ENCODE data around the gene ACTA1.
A peak's percentile ranks its signal among the peaks of the same experiment; 100 is the strongest.
"Not testable (repeated sequence)": the region's sequence is repeated elsewhere in the genome, so short reads cannot be mapped to it uniquely, and the experiment has no call there.

ACTA1 gene

GRCh38 chr1:229438021-229438420 lies 4.1 kb upstream of the ACTA1 start:
- no peak for DNase-seq

- no peak for DNase-seq
These were observed 3.5 kb upstream of the ACTA1 start for GRCh38 chr1:229437443-229437842.

DNA sequence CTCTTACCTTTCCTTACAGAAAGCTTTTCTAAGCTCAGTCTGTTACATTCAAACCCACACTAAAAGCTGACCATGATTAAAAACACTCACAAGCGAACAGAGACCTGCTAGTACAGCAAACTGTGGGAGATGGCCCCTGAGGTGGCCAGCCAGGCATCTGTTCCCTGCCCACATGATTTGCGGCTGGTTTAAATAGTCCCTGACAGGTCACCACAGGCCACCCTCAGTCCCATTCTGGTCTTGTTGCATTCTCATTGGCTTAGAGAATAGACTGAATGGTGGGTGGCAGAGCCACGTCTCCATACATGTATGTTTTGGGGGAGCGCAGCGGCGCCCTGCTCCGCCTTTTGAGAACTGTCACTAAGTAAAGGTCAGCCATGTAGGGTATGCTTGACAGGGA lies 2.3 kb upstream of the ACTA1 start:
- no peak for DNase-seq

DNA sequence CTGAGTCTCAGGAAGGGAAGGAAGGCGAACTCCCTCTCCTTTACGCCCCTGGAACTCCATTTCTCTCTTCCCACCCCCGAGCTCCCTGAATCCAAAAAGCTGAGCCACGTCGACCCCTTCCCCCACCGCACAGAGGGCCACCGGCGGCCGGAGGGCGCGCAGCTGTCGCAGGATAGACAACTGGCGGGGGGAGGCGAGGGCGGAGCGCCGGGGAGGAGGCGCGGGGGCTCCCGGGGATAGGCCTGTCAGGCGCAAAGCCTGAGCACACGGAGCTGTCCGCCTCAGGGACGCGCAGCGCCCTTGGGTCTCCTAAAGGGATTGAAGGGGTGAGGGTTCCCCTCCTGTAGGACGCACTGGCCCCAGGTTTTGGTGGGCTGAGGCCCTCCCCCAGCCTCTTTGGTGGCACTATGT lies 752 bp upstream of the ACTA1 start:
- no peak for DNase-seq

DNA sequence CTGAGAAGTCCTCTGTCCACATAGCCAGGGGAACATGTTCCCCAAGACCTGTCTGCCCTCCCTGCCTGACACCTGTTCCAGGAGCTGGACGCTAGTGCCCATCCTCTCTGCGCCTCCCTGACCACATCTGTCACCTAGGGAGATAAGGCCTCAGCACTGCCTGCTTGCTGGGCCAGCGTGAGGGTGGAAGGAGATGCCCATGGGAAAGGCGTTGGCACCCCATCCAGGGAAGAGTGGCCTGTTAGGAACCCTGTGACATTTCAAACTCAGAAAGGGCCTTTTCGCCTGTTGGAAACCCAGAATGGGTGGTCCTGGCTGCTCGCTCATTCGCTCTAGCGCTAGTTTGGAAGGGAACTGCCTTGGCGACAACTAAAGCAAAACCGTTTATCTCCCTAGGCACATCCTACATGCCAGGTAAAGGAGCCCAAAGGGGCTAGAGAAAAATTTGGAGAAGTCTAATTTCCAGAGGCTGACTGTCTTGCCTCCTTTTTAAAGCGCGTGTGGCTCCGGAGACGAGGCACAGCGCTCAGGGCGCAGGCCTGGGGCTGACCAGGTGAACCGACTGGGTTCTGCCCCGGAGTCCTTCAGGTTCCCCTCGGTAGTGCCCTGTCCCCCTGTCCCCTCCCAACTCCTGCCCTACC lies 410 bp downstream of the ACTA1 start:
- no peak for DNase-seq

DNA sequence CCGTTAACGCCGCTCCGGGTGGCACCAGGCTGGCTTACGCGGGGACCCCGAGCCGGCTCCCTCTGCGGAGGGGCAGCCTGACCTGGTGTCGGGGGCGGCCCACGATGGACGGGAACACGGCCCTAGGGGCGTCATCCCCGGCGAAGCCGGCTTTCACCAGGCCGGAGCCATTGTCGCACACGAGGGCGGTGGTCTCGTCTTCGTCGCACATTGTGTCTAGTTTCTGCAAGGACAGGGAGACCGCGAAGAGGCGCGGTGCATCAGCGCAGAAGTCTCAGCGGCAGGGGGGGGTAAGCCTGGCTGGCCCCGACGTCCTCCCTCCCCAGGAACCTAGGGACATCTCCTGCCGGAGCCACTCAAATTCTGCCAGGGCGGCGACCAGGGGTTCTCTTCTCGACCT lies 989 bp downstream of the ACTA1 start:
- DNase-seq, result no peak

- no peak for DNase-seq
These were observed 1.8 kb downstream of the ACTA1 start for GRCh38 chr1:229432116-229432461.

GRCh38 chr1:229431284-229432115 lies 2.4 kb downstream of the ACTA1 start:
- no peak for DNase-seq

DNA sequence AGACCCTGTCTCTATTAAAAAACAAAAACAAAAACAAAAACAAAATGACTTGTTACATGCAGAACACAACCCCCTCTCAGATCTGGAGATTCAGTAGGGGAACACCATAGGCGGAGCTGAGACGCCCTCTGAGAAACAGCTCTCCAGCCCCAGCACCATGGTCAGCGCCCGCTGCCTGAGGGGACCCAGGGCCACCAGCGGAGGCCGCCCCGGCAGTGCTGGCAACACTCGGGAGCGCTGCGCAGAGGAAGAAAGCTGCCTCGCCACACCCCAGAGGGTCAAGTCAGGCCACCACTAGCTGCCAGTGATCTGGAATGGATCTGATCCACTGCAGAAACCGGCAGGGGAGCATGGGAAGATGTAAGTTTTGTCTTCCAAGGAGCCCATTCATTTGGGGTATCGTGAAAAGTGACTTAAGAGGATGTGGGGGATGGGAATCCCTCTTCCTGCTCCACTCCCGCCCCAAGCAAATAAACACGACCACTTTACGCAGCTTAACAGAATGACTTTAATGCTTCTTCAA lies 3.1 kb downstream of the ACTA1 start:
- peak in 1 of 4 experiments; percentile 10 for DNase-seq

DNA sequence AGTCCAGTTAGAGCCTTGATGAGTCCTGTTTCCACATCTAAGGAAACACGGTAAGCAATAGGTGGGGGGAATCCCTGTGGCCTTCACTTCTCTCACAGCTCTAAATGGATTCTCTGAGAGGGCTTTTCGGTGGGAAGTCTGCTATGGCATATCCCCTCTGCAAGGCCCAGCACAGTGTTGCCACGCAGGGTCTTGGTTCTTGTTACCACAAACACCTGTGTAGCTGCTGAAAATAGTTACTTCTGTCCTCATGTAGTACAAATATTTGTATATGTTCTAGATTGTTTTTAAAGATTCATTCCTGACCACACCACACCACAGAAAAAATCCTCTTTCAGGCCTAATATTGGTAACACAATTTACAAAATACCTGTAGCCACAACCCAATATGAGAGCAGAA lies 5.6 kb downstream of the ACTA1 start:
- no peak for DNase-seq

GRCh38 chr1:229427572-229427971 lies 6.3 kb downstream of the ACTA1 start:
- DNase-seq, result no peak

GRCh38 chr1:229425564-229426159 lies 8.2 kb downstream of the ACTA1 start:
- no peak for DNase-seq

DNA sequence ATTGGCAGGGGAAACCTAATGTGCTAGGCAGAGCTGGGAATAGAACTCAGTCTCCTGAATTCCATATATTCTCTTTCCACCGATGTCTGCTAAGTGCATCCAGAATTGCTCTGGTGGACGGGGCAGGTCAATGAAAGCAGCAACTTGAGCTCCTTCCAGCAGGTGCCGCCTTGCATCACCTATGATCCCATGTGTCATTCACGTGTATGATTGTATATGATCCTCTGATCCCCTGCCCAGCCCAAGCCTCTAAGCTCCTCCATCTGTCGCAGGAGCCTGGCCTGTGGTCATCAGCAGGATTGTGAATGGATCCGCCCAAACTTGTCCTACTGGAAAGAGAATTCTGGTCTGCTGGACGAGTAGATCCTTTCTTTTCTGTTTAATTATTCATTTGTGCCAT lies 13.1 kb downstream of the ACTA1 start:
- DNase-seq, result no peak

- no peak for DNase-seq
These were observed 13.7 kb downstream of the ACTA1 start for GRCh38 chr1:229420224-229420623.

DNA sequence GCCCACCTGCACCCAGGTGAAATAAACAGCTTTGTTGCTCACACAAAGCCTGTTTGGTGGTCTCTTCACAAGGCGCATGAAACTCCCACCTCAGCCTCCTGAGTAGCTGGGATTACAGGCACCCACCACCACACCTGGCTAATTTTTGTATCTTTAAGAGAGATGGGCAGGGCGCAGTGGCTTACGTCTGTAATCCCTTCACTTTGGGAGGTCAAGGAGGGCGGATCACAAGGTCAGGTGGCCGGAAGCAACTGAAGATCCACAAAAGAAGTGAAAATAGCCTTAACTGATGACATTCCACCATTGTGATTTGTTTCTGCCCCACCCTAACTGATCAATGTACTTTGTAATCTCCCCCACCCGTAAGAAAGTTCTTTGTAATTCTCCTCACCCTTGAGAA lies 15.3 kb downstream of the ACTA1 start:
- not testable (repeated sequence) for DNase-seq

- not testable (repeated sequence) for DNase-seq
These were observed 21.1 kb downstream of the ACTA1 start for GRCh38 chr1:229412810-229413209.

DNA sequence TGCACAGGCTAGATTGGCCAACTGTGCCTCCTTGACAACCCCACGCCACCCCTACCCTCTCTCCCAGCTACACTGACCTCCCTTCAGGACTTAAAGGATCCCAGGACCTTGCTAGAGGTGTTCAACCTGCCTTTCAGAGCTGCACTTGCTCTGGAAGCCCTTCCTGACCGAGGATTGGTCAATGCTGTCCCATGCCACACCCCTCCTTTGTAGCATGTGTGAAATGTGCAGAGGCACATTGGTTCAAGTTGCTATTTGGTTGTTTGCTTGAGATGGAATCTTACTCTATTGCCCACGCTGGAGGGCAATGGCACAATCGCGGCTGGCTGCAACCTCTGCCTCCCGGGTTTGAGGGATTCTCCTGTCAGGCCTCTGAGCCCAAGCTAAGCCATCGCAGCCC lies 21.8 kb downstream of the ACTA1 start:
- no peak for DNase-seq

- no peak for DNase-seq
These were observed 22.3 kb downstream of the ACTA1 start for GRCh38 chr1:229411434-229412055.

DNA sequence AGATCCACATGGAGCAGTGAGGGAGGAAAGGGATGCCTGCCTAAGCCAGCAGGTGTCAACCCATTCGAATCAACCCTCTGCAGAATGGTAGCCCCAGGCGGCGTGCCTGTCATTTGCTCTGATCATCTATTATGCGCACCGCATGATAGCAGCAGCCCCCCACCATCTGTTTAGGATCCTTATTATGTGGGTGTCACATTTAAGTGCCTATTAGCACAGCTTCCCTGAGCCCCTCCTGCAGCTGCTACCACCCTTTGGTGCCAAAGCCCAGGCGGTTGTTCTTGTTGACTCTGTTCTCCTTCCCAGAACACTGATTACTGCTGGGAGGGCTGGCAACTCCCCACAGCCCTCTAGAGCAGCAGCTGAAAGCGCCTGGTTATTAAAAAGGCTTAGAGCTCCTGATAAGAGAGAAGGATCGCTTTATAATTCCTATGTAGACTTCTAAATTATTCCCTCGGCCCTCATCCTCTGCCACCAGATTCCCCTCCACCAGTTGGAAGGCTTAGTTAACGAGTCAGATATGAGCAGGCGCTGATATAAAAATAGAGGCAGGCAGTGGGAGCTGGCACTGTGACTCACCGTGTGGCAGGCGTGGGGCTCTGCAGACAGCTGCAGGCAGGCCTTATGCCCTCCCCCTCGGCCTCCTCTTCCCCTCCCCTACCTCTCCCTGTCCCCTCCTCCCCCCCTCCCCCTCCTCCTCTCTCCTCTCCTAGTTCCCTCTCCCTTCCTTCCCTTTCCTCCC lies 23.0 kb downstream of the ACTA1 start:
- no peak for DNase-seq

- DNase-seq, result no peak
These were observed 23.6 kb downstream of the ACTA1 start for GRCh38 chr1:229410370-229410691.

- no peak for DNase-seq
These were observed 24.1 kb downstream of the ACTA1 start for GRCh38 chr1:229409616-229410369.

DNA sequence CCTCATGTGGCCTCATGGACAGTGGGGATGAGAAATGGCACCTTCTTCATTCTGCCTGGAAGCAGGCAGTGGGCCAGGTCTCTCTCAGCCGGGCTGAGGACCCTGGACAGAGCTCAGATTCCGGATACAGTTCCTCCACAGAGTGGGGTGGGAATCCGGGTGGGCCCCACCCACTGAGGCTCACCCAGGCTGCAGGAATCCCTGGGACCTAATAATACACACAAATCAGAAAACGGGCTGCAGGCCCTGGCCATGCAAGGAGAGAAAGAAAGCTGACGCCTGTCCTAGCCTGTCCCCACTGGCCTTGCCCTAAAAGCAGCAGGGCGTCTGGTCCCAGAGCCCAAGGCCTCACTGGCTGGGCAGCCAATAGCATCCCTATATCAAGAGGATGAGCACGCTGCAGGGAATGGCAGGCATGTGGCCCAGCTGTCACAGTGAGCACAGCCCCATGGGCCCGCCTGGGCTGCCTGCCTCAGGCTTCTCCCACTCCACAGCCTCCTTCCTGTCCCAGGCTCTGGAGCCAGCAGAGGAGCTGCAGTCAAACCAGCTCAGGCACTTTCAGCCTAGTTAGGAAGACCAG lies 25.3 kb downstream of the ACTA1 start:
- DNase-seq, result no peak

All from activated CD4-positive, CD25-positive, alpha-beta regulatory T cell (primary cell).